DLD1 (cell line): ENCODE measurements around the gene CERS6.

Source experiments
- in situ Hi-C: cut with HindIII; loops from 2 replicates; pipeline ENCODE4 v1.10.0; 2017; ENCODE audit warnings: low sequenced_read_pairs

CERS6 gene

GRCh38 chr2:168819050-168819715 lies 363.1 kb downstream of the CERS6 start:
- in situ Hi-C loops = no loop called here

DNA sequence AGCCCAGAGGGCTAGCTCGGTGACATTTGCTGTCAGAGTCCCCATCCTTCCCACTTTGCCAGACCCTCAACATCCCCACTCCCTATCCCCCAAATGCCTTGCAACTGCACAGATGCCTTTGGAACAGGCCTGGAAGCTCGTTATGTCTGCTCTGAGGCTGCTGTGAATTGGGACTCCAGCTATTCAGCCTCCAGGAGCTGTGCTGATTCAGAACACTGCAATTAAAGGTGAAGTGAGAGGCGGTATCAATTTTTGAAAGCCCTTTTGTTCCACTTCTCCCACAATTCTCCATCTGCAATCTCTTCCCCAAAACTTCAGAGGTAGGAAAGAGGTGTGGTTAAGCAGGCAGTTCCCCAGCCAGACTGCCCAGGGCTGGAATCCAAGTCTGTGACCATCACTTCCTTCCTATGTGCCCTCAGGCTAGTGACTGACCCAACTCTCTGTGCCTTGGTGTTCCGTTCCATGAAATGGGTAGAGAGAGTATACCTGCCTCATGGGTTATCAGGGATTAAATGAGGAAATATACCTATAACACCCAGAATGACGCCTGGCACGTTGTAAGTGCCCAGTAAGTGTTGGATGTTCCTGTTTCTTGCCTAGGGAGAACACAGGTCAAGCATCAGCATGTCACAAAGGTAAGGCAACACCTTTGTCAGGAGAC lies 363.9 kb downstream of the CERS6 start:
- in situ Hi-C loops = no loop called here

GRCh38 chr2:168821577-168821976 lies 365.5 kb downstream of the CERS6 start:
- in situ Hi-C loops = no loop called here

GRCh38 chr2:168821992-168822391 lies 365.9 kb downstream of the CERS6 start:
- in situ Hi-C loops = no loop called here
